Stimulated activated CD4-positive, alpha-beta T cell treated with anti-CD3 and anti-CD28 coated beads, TNF-alpha, amount 100 ng/mL, for 1 hour (primary cell): ENCODE results near the gene MPRIP.

Experiments
- DNase-seq, 3 donors: peaks; one replicate each; pipeline ENCODE4 v3.0.0-alpha.2; 2020; ENCODE audit warnings: low read depth in 3 of 3, low spot score in 1 of 3

The MPRIP gene

GRCh38 chr17:17084941-17085340, 42.7 kb downstream of the MPRIP start:
- no peak for DNase-seq

- no peak for DNase-seq
Measured at GRCh38 chr17:17086585-17086984, 44.3 kb downstream of the MPRIP start.

GRCh38 chr17:17087424-17088015, 45.3 kb downstream of the MPRIP start:
- DNase-seq = no peak

GRCh38 chr17:17088086-17088485, 45.8 kb downstream of the MPRIP start:
- DNase-seq = no peak

- DNase-seq = no peak
Measured at GRCh38 chr17:17088541-17089525, 46.6 kb downstream of the MPRIP start.

- DNase-seq = no peak
Measured at GRCh38 chr17:17089796-17090641, 47.8 kb downstream of the MPRIP start.

GRCh38 chr17:17090642-17091103, 48.4 kb downstream of the MPRIP start:
- no peak for DNase-seq

GRCh38 chr17:17091276-17091675, 49.0 kb downstream of the MPRIP start:
- DNase-seq = no peak

GRCh38 chr17:17091856-17092756, 49.8 kb downstream of the MPRIP start:
- no peak for DNase-seq

- no peak for DNase-seq
Measured at GRCh38 chr17:17093764-17094163, 51.5 kb downstream of the MPRIP start.

- no peak for DNase-seq
Measured at GRCh38 chr17:17096438-17097178, 54.4 kb downstream of the MPRIP start.

- no peak for DNase-seq
Measured at GRCh38 chr17:17097763-17098345, 55.6 kb downstream of the MPRIP start.

GRCh38 chr17:17098551-17099179, 56.4 kb downstream of the MPRIP start:
- no peak for DNase-seq

- no peak for DNase-seq
Measured at GRCh38 chr17:17102176-17102575, 59.9 kb downstream of the MPRIP start.

- DNase-seq = no peak
Measured at GRCh38 chr17:17103160-17103559, 60.9 kb downstream of the MPRIP start.

- DNase-seq = no peak
Measured at GRCh38 chr17:17104036-17104435, 61.8 kb downstream of the MPRIP start.

- no peak for DNase-seq
Measured at GRCh38 chr17:17104494-17104893, 62.2 kb downstream of the MPRIP start.

GRCh38 chr17:17105976-17106375, 63.7 kb downstream of the MPRIP start:
- DNase-seq = no peak

- no peak for DNase-seq
Measured at GRCh38 chr17:17106756-17107155, 64.5 kb downstream of the MPRIP start.
